IMR-90 (cell line): ENCODE results near the gene TCOF1. TPM values are rescaled to one million over a fixed set of nuclear protein-coding genes. Genes with fewer than 3 reads are reported as not detected.
A peak's percentile ranks its signal among the peaks of the same experiment; 100 is the strongest.

Experiments used
- ATAC-seq: fragments of 200-7000 bp; cut with Tn5 transposase; 2 replicates; pipeline ENCODE4 v1.9.1; 2020; ENCODE audit warnings: low read depth, mild to moderate bottlenecking, moderate library complexity
- BruUV-seq: library from RNA; stranded (reverse); fragments of 400-500 nt; replicated peaks from 2 replicates; lab custom pipeline; 2021; lab: Mats Ljungman, UMichigan
- CTCF ChIA-PET: fragments of 300-600 bp; formaldehyde crosslinking; extraction: SDS; loops from one replicate; lab custom pipeline; 2021; ENCODE audit warnings: antibody characterized with exemption; lab: Yijun Ruan, JAX
- POLR2A ChIA-PET: fragments of 300-600 bp; sonication (Branson Sonifier 250); formaldehyde crosslinking; loops from one replicate; lab custom pipeline; 2022; ENCODE audit warnings: antibody characterized with exemption; ENCODE audit not compliant: unreplicated experiment; lab: Charles Lee
- DNase-seq: peaks from one replicate; pipeline ENCODE4 v3.0.0; 2013
- H2AFZ ChIP-seq: replicated peaks from 2 replicates; pipeline ENCODE3; 2013; ENCODE audit warnings: low read length, mild to moderate bottlenecking; ENCODE audit not compliant: poor library complexity
- H2AK5ac ChIP-seq: 2 replicates; pipeline ENCODE4 v1.6.1; 2013; ENCODE audit warnings: low read depth, low read length, inconsistent platforms
- H2AK9ac ChIP-seq: replicated peaks from 2 replicates; pipeline ENCODE3; 2013; ENCODE audit warnings: mild to moderate bottlenecking, low read depth, low read length, moderate library complexity; ENCODE audit not compliant: poor library complexity
- H2BK120ac ChIP-seq: 2 replicates; pipeline ENCODE4 v1.6.1; 2013; ENCODE audit warnings: low read depth, low read length, inconsistent platforms
- H2BK15ac ChIP-seq: 3 replicates; pipeline ENCODE4 v1.6.1; 2013; ENCODE audit warnings: low read depth, low read length, inconsistent platforms
- H2BK20ac ChIP-seq: 2 replicates; pipeline ENCODE4 v1.6.1; 2013; ENCODE audit warnings: low read depth, mild to moderate bottlenecking, inconsistent platforms, low read length, moderate library complexity
- H2BK5ac ChIP-seq: 2 replicates; pipeline ENCODE4 v1.6.1; 2013; ENCODE audit warnings: mild to moderate bottlenecking, low read depth, low read length, inconsistent platforms; ENCODE audit not compliant: poor library complexity, severe bottlenecking
- H3K14ac ChIP-seq: replicated peaks from 2 replicates; pipeline ENCODE4 v1.6.1; 2013; ENCODE audit warnings: low read depth, low read length, inconsistent platforms
- H3K18ac ChIP-seq: 2 replicates; pipeline ENCODE4 v1.6.1; 2013; ENCODE audit warnings: low read depth, low read length, control low read depth
- H3K23ac ChIP-seq: 2 replicates; pipeline ENCODE4 v1.6.1; 2013; ENCODE audit warnings: low read depth, low read length, inconsistent platforms
- H3K27ac ChIP-seq: 2 replicates; pipeline ENCODE4 v1.5.1; 2013; ENCODE audit warnings: mild to moderate bottlenecking, control low read depth, low read length; ENCODE audit not compliant: insufficient read depth
- H3K27me3 ChIP-seq: 2 replicates; pipeline ENCODE4 v1.6.1; 2013; ENCODE audit warnings: low read length; ENCODE audit not compliant: control insufficient read depth, insufficient read depth
- H3K36me3 ChIP-seq: 2 replicates; pipeline ENCODE4 v1.6.1; 2013; ENCODE audit warnings: low read length, mixed read lengths; ENCODE audit not compliant: control insufficient read depth, insufficient read depth
- H3K4ac ChIP-seq: 2 replicates; pipeline ENCODE4 v1.6.1; 2013; ENCODE audit warnings: low read depth, low read length, inconsistent platforms
- H3K4me1 ChIP-seq: 2 replicates; pipeline ENCODE4 v1.6.1; 2013; ENCODE audit warnings: low read length, mixed read lengths; ENCODE audit not compliant: control insufficient read depth, insufficient read depth
- H3K4me2 ChIP-seq: 2 replicates; pipeline ENCODE4 v1.6.1; 2013; ENCODE audit warnings: low read depth, mild to moderate bottlenecking, control low read depth, low read length, moderate library complexity
- H3K4me3 ChIP-seq: 2 replicates; pipeline ENCODE4 v1.5.1; 2013; ENCODE audit warnings: low read depth, mild to moderate bottlenecking, control low read depth, low read length, moderate library complexity; ENCODE audit not compliant: insufficient read depth
- H3K56ac ChIP-seq: 2 replicates; pipeline ENCODE4 v1.6.1; 2013; ENCODE audit warnings: low read length, inconsistent platforms; ENCODE audit not compliant: insufficient read depth; ENCODE audit errors: extremely low read depth
- H3K79me1 ChIP-seq, 2 experiments: 2 replicates each; pipeline ENCODE4 v1.6.1; 2013; ENCODE audit warnings: low read length in 2 of 2, inconsistent platforms in 1 of 2, low read depth in 1 of 2
- H3K9ac ChIP-seq: 2 replicates; pipeline ENCODE4 v1.6.1; 2013; ENCODE audit warnings: low read depth, low read length, control low read depth
- H3K9me1 ChIP-seq: 2 replicates; pipeline ENCODE4 v1.6.1; 2013; ENCODE audit warnings: low read length, inconsistent platforms; ENCODE audit not compliant: insufficient read depth
- H3K9me3 ChIP-seq: 2 replicates; pipeline ENCODE4 v1.6.1; 2013; ENCODE audit warnings: low read length; ENCODE audit not compliant: control insufficient read depth, insufficient read depth
- H4K20me1 ChIP-seq: 2 replicates; pipeline ENCODE4 v1.6.1; 2013; ENCODE audit warnings: low read length, inconsistent platforms; ENCODE audit not compliant: insufficient read depth
- H4K5ac ChIP-seq: 2 replicates; pipeline ENCODE4 v1.6.1; 2013; ENCODE audit warnings: mild to moderate bottlenecking, low read depth, low read length, control low read depth
- H4K8ac ChIP-seq, 2 experiments: 2 replicates each; pipeline ENCODE4 v1.6.1; 2013; ENCODE audit warnings: low read depth in 2 of 2, low read length in 2 of 2, control low read depth in 1 of 2, inconsistent platforms in 1 of 2
- H4K91ac ChIP-seq: 2 replicates; pipeline ENCODE4 v1.6.1; 2013; ENCODE audit warnings: low read depth, low read length, inconsistent platforms; ENCODE audit not compliant: insufficient read depth
- BHLHE40 ChIP-seq: fragments of 150-350 bp; IDR thresholded peaks from 2 replicates; pipeline ENCODE4 v1.6.1; 2016; ENCODE audit warnings: mild to moderate bottlenecking, low read depth, low read length
- MAFK ChIP-seq: IDR thresholded peaks from 2 replicates; pipeline ENCODE4 v1.6.1; 2012; ENCODE audit warnings: low read depth, low read length, improper control_type of control experiment
- MAZ ChIP-seq: IDR thresholded peaks from 2 replicates; pipeline ENCODE4 v1.6.1; 2012; ENCODE audit warnings: low read depth, mild to moderate bottlenecking, low read length, improper control_type of control experiment, moderate library complexity, borderline replicate concordance
- MXI1 ChIP-seq: IDR thresholded peaks from 2 replicates; pipeline ENCODE4 v1.6.1; 2012; ENCODE audit warnings: low read depth, mild to moderate bottlenecking, low read length, moderate library complexity, borderline replicate concordance
- NFE2L2 ChIP-seq: fragments of 150-350 bp; IDR thresholded peaks from 2 replicates; pipeline ENCODE4 v1.6.1; 2016; ENCODE audit warnings: low read depth, mild to moderate bottlenecking, low read length
- WGBS, 2 experiments: methylation state at CpG; one replicate each; pipeline versions ENCODE4 v1.1.5 to v1.1.7; 2013; ENCODE audit warnings: missing lambda C conversion rate in 2 of 2; ENCODE audit not compliant: insufficient read length in 1 of 2; ENCODE audit errors: extremely low coverage in 2 of 2; 5-methylcytosine and 5-hydroxymethylcytosine counted together
- dilution Hi-C: fragments of 300-500 bp; cut with HindIII; formaldehyde crosslinking; loops from one replicate; pipeline ENCODE4 v1.14.3; 2018; ENCODE audit warnings: low sequenced_read_pairs; ENCODE audit not compliant: unreplicated experiment
- in situ Hi-C: fragments of 300-500 bp; cut with MboI; formaldehyde crosslinking; loops from 3 replicates; pipeline ENCODE4 v1.14.3; 2019; ENCODE audit warnings: low sequenced_read_pairs, inconsistent platforms, mixed read lengths
- intact Hi-C: fragments of 100-400 bp; cut with micrococcal nuclease; formaldehyde crosslinking; loops from 2 replicates; pipeline ENCODE4 v1.10.0; 2022
- polyA plus RNA-seq, 3 experiments: library from polyadenylated mRNA; depleted of rRNA; stranded (reverse); fragments of >200 nt; gene quantifications; 2 replicates each; pipeline ENCODE4 v1.2.3, GENCODE V29; 2012; ENCODE audit warnings: low replicate concordance in 1 of 3
- total RNA-seq: library from RNA; depleted of rRNA; stranded (reverse); fragments of >200 nt; gene quantifications from 2 replicates; pipeline ENCODE4 v1.2.3, GENCODE V29; 2012
- TF ChIP-seq, protein P1 (sequence below): fragments of 150-350 bp; IDR thresholded peaks from 2 replicates; pipeline ENCODE4 v1.6.1; 2016; ENCODE audit warnings: low read depth, mild to moderate bottlenecking, low read length, moderate library complexity, borderline replicate concordance
- TF ChIP-seq, protein P2 (sequence below): conservative IDR thresholded peaks from 2 replicates; pipeline ENCODE4 v1.5.1; 2012; ENCODE audit warnings: mild to moderate bottlenecking, low read depth, low read length, improper control_type of control experiment

TCOF1 gene
- total and polyA plus RNA-seq, 2 of the 4 experiments (the other 2 are of a cell fraction) = 18.2 to 19.7 TPM

DNA sequence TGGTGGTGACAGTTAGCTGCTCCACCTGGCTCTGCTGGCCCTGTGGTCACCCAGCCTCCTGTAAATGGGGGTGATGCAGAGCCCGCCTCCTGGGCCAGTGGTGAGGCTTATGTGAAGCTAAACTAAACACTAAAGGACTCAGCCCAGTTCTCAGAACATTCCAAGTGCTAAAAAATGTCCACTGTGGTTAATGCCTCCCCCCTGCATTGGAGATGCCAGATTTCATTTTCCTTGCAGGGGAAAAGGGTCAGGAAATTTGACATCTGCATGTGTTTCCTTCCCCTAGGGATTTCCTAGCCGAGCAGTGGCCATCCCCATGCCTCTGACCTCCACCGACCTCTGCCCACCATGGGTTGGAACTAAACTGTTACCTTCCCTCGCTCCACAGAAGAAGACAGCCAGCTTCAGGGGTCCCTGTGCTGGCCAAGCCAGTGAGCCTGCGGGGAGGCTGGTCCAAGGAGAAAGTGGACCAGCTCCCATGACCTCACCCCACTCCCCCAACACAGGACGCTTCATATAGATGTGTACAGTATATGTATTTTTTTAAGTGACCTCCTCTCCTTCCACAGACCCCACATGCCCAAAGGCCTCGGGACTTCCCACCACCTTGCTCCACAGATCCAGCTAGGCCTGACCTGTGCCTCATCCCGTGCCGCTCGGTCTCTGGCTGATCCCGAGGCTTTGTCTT lies 42.2 kb downstream of the TCOF1 start:
- no peaks in the 10 kb centered on the region for H3K9me3 ChIP-seq
- no CpG with 5 or more reads among the region's 11 CpGs for WGBS, 2 experiments
- H2BK120ac ChIP-seq = peak overlapping the region; percentile 37; the same call in 1 of the 2 replicates
- H2AK5ac ChIP-seq = peak overlapping the region; percentile 46; the same call in 1 of the 2 replicates
- peaks cover 0 to 15% of the 10 kb centered on the region in 2 experiments; a peak in 1 of 4 replicates for H3K79me1 ChIP-seq
- peak overlapping the region; percentile 46 for H4K91ac ChIP-seq
- dilution Hi-C loops (no loop called here), intact Hi-C loops (loop anchor here (5.0 kb wide), 1 partner anchor 33 kb away; no protein-coding TSS in a partner anchor), in situ Hi-C loops (no loop called here)
- peak overlapping the region; percentile 58; the same call in 1 of the 3 replicates for H2BK15ac ChIP-seq
- peaks cover 19% of the 10 kb centered on the region for H3K4me1 ChIP-seq
- DNase-seq (peak; percentile 58), ATAC-seq (peak; percentile 86)
- POLR2A ChIA-PET = no interaction called here
- H3K9ac ChIP-seq = no peak overlapping the region
- H4K8ac ChIP-seq = peak overlapping the region in 1 of 2 experiments; percentile 42; a peak in 2 of 4 replicates
- no peak overlapping the region for H3K4me3 ChIP-seq
- H3K18ac ChIP-seq = no peak overlapping the region
- peak overlapping the region; percentile 59 for H2BK5ac ChIP-seq
- H2BK20ac ChIP-seq = 0 out of 2 replicates have a peak overlapping the region, but pooled peaks have one; percentile 33
- no peak overlapping the region for H3K56ac ChIP-seq
- H4K20me1 ChIP-seq = peaks cover 7% of the 10 kb centered on the region; the same call in 1 of the 2 replicates
- CTCF ChIA-PET = interaction anchor here (1.3 kb wide), 1 partner anchor 14 kb away, joined by 3 read pairs; no protein-coding TSS in a partner anchor
- H3K27me3 ChIP-seq = no peaks in the 10 kb centered on the region
- H2AK9ac ChIP-seq = peak overlapping the region; percentile 73
- peaks cover 31% of the 10 kb centered on the region for H3K36me3 ChIP-seq
- H4K5ac ChIP-seq = peak overlapping the region; percentile 19; the same call in 1 of the 2 replicates
- H3K9me1 ChIP-seq = peaks cover 36% of the 10 kb centered on the region
- peak overlapping the region; percentile 25; the same call in 1 of the 2 replicates for H3K14ac ChIP-seq
- peak overlapping the region; percentile 47; the same call in 1 of the 2 replicates for H3K27ac ChIP-seq
- no peak overlapping the region for H3K4me2 ChIP-seq
- TF ChIP-seq MAZ (no peak), NFE2L2 (no peak), BHLHE40 (no peak), MAFK (no peak), MXI1 (no peak)
- TF ChIP-seq, protein P1, sequence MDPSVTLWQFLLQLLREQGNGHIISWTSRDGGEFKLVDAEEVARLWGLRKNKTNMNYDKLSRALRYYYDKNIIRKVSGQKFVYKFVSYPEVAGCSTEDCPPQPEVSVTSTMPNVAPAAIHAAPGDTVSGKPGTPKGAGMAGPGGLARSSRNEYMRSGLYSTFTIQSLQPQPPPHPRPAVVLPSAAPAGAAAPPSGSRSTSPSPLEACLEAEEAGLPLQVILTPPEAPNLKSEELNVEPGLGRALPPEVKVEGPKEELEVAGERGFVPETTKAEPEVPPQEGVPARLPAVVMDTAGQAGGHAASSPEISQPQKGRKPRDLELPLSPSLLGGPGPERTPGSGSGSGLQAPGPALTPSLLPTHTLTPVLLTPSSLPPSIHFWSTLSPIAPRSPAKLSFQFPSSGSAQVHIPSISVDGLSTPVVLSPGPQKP = no peak
- TF ChIP-seq, protein P2, sequence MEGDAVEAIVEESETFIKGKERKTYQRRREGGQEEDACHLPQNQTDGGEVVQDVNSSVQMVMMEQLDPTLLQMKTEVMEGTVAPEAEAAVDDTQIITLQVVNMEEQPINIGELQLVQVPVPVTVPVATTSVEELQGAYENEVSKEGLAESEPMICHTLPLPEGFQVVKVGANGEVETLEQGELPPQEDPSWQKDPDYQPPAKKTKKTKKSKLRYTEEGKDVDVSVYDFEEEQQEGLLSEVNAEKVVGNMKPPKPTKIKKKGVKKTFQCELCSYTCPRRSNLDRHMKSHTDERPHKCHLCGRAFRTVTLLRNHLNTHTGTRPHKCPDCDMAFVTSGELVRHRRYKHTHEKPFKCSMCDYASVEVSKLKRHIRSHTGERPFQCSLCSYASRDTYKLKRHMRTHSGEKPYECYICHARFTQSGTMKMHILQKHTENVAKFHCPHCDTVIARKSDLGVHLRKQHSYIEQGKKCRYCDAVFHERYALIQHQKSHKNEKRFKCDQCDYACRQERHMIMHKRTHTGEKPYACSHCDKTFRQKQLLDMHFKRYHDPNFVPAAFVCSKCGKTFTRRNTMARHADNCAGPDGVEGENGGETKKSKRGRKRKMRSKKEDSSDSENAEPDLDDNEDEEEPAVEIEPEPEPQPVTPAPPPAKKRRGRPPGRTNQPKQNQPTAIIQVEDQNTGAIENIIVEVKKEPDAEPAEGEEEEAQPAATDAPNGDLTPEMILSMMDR = no peak
- no peak overlapping the region for H3K23ac ChIP-seq
- no peak overlapping the region for H2AFZ ChIP-seq
- H3K4ac ChIP-seq = peak overlapping the region; percentile 68
- BruUV-seq = no TSS peak
